DOHH2 (cell line): ENCODE data around the gene NAXD.

Experiments used
- H3F3A ChIP-seq: fragments of 200-600 bp; sonication (generic), shearing (Covaris generic); 2 replicates; pipeline ENCODE4 v1.6.0; 2016; ENCODE audit warnings: antibody characterized with exemption, mild to moderate bottlenecking; ENCODE audit not compliant: control insufficient read depth, insufficient read depth
- H3K27ac ChIP-seq: fragments of 200-600 bp; sonication (generic); 2 replicates; pipeline ENCODE4 v1.5.1; 2014; ENCODE audit warnings: low read depth, mild to moderate bottlenecking, low read length, moderate library complexity
- H3K27me3 ChIP-seq: fragments of 200-600 bp; sonication (generic); 2 replicates; pipeline ENCODE4 v1.6.1; 2014; ENCODE audit warnings: mild to moderate bottlenecking, low read length, mixed read lengths; ENCODE audit not compliant: control insufficient read depth
- H3K36me3 ChIP-seq: fragments of 200-600 bp; sonication (generic); 2 replicates; pipeline ENCODE4 v1.6.1; 2014; ENCODE audit warnings: mild to moderate bottlenecking, low read length, moderate library complexity, mixed read lengths; ENCODE audit not compliant: control insufficient read depth
- H3K4me1 ChIP-seq: fragments of 200-600 bp; sonication (generic); 2 replicates; pipeline ENCODE4 v1.6.1; 2014; ENCODE audit warnings: mild to moderate bottlenecking, low read length, mixed read lengths; ENCODE audit not compliant: control insufficient read depth
- H3K4me2 ChIP-seq: fragments of 200-600 bp; sonication (generic); 2 replicates; pipeline ENCODE4 v1.6.0; 2014; ENCODE audit warnings: mild to moderate bottlenecking, low read length, moderate library complexity
- H3K4me3 ChIP-seq: fragments of 200-600 bp; sonication (generic); 2 replicates; pipeline ENCODE4 v1.5.1; 2014; ENCODE audit warnings: mild to moderate bottlenecking, low read length, mixed read lengths
- H3K79me2 ChIP-seq: fragments of 200-600 bp; sonication (generic); 2 replicates; pipeline ENCODE4 v1.6.1; 2014; ENCODE audit warnings: mild to moderate bottlenecking, low read length, mixed read lengths; ENCODE audit not compliant: control insufficient read depth
- H3K9me2 ChIP-seq: fragments of 200-600 bp; sonication (generic); replicated peaks from 2 replicates; pipeline ENCODE4 v1.6.1; 2014; ENCODE audit warnings: mild to moderate bottlenecking, low read length, mixed read lengths; ENCODE audit not compliant: control insufficient read depth
- H3K9me3 ChIP-seq: fragments of 200-600 bp; sonication (generic); 2 replicates; pipeline ENCODE4 v1.6.1; 2014; ENCODE audit warnings: antibody characterized with exemption, low read length, mixed read lengths; ENCODE audit not compliant: control insufficient read depth, insufficient read depth
- H4K20me1 ChIP-seq: fragments of 200-600 bp; sonication (generic); 2 replicates; pipeline ENCODE4 v1.6.0; 2014; ENCODE audit warnings: low read depth, mild to moderate bottlenecking, antibody characterized with exemption, low read length, moderate library complexity; ENCODE audit not compliant: control insufficient read depth, insufficient read depth
- CTCF ChIP-seq: fragments of 200-600 bp; sonication (generic); IDR thresholded peaks from one replicate; pipeline ENCODE4 v1.5.1; 2014; ENCODE audit warnings: antibody characterized with exemption, mild to moderate bottlenecking, low read depth, low read length; ENCODE audit not compliant: poor library complexity, severe bottlenecking
- EZH2phosphoT487 ChIP-seq: fragments of 200-600 bp; sonication (generic); IDR thresholded peaks from 2 replicates; pipeline ENCODE4 v1.6.1; 2017; ENCODE audit warnings: borderline replicate concordance, mild to moderate bottlenecking, antibody characterized with exemption, low read length, moderate library complexity, mixed read lengths

Gene NAXD

GRCh38 chr13:110646442-110647364 is 31.4 kb downstream of the NAXD start:
- Histone ChIP-seq H3K9me3 (no peaks in the 10 kb centered on the region), H3F3A (no peaks in the 10 kb centered on the region), H3K9me2 (no peaks in the 10 kb centered on the region), H3K4me1 (peaks cover 20% of the 10 kb centered on the region), H3K79me2 (no peaks in the 10 kb centered on the region), H4K20me1 (no peaks in the 10 kb centered on the region), H3K36me3 (peaks cover 55% of the 10 kb centered on the region), H3K27ac (no peak overlapping the region), H3K27me3 (no peaks in the 10 kb centered on the region), H3K4me2 (no peak overlapping the region), H3K4me3 (no peak overlapping the region)
- TF ChIP-seq CTCF (no peak), EZH2phosphoT487 (no peak)

GRCh38 chr13:110647365-110647737 is 32.0 kb downstream of the NAXD start:
- Histone ChIP-seq H3K27ac (no peak overlapping the region), H3F3A (no peaks in the 10 kb centered on the region), H3K79me2 (no peaks in the 10 kb centered on the region), H3K9me2 (no peaks in the 10 kb centered on the region), H3K27me3 (no peaks in the 10 kb centered on the region), H3K9me3 (no peaks in the 10 kb centered on the region), H3K36me3 (peaks cover 54% of the 10 kb centered on the region), H3K4me1 (peaks cover 20% of the 10 kb centered on the region), H3K4me2 (no peak overlapping the region), H4K20me1 (no peaks in the 10 kb centered on the region), H3K4me3 (no peak overlapping the region)
- TF ChIP-seq CTCF = no peak
- TF ChIP-seq EZH2phosphoT487 = no peak

GRCh38 chr13:110648146-110648819 is 32.9 kb downstream of the NAXD start:
- Histone ChIP-seq H3K27ac (no peak overlapping the region), H3K79me2 (no peaks in the 10 kb centered on the region), H3K9me3 (no peaks in the 10 kb centered on the region), H3K4me2 (no peak overlapping the region), H4K20me1 (no peaks in the 10 kb centered on the region), H3K27me3 (no peaks in the 10 kb centered on the region), H3K36me3 (peaks cover 49% of the 10 kb centered on the region), H3F3A (no peaks in the 10 kb centered on the region), H3K9me2 (no peaks in the 10 kb centered on the region), H3K4me3 (no peak overlapping the region), H3K4me1 (peaks cover 18% of the 10 kb centered on the region)
- TF ChIP-seq EZH2phosphoT487 = no peak
- no peak for TF ChIP-seq CTCF
